ENCODE measurements around the gene TMEM25. TPM values are rescaled to one million over a fixed set of nuclear protein-coding genes. Genes with fewer than 3 reads are reported as not detected.

TMEM25 gene
- total RNA-seq, 1 donor from 2014 or later = 47.9 TPM

DNA sequence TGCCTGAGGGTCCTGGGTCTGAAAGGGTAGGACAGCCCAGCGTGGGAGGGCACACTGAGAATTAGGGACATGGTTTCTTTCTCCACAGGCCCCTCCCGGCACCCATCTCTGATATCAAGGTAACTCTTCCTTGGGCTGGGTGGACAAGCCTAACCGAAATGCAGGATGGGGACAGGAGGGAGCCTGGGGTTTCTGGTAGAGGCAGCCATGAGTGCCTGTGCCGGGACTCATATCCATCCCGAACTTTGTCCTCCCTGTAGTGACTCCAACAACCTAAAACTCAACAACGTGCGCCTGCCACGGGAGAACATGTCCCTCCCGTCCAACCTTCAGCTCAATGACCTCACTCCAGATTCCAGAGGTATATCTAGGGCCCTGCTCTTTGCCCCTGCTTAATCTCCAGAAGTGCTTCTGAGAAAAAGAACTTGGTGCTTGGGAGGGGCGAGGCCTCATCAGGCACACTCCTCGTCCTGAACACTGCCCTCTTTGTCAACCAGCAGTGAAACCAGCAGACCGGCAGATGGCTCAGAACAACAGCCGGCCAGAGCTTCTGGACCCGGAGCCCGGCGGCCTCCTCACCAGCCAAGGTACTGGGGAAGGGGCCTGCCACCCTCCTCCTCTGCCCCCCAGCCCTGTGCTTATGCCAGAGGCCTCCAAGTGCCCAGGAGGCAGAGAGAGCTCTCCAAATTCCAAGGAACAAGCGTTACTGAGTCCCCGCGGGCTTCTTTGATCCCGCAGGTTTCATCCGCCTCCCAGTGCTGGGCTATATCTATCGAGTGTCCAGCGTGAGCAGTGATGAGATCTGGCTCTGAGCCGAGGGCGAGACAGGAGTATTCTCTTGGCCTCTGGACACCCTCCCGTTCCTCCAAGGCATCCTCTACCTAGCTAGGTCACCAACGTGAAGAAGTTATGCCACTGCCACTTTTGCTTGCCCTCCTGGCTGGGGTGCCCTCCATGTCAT lies 3.1 kb downstream of the TMEM25 start:
- TF ChIP-seq, protein P1, sequence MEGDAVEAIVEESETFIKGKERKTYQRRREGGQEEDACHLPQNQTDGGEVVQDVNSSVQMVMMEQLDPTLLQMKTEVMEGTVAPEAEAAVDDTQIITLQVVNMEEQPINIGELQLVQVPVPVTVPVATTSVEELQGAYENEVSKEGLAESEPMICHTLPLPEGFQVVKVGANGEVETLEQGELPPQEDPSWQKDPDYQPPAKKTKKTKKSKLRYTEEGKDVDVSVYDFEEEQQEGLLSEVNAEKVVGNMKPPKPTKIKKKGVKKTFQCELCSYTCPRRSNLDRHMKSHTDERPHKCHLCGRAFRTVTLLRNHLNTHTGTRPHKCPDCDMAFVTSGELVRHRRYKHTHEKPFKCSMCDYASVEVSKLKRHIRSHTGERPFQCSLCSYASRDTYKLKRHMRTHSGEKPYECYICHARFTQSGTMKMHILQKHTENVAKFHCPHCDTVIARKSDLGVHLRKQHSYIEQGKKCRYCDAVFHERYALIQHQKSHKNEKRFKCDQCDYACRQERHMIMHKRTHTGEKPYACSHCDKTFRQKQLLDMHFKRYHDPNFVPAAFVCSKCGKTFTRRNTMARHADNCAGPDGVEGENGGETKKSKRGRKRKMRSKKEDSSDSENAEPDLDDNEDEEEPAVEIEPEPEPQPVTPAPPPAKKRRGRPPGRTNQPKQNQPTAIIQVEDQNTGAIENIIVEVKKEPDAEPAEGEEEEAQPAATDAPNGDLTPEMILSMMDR (IDR thresholded peaks at IDR 0.05; ENCODE audit: insufficient read depth, low read length, poor library complexity, severe bottlenecking) = no peak

DNA sequence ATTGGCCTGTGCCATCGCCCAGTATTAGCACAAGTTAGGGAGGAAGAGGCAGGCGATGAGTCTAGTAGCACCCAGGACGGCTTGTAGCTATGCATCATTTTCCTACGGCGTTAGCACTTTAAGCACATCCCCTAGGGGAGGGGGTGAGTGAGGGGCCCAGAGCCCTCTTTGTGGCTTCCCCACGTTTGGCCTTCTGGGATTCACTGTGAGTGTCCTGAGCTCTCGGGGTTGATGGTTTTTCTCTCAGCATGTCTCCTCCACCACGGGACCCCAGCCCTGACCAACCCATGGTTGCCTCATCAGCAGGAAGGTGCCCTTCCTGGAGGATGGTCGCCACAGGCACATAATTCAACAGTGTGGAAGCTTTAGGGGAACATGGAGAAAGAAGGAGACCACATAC lies 4.3 kb downstream of the TMEM25 start:
- H3K27me3 ChIP-seq (ENCODE audit: control insufficient read depth, insufficient read depth, low read length) = no peaks in the 10 kb centered on the region
- DNase-seq (ENCODE audit: low read depth) = no peak
- H3K36me3 ChIP-seq (ENCODE audit: control insufficient read depth, insufficient read depth, low read length) = no peaks in the 10 kb centered on the region
- no peak overlapping the region for H3K4me3 ChIP-seq (ENCODE audit: low read depth, low read length)
- TF ChIP-seq, protein P1 (IDR thresholded peaks at IDR 0.05; ENCODE audit: insufficient read depth, low read length, poor library complexity, severe bottlenecking) = no peak

More for the DNA sequence above, 3.1 kb downstream of the TMEM25 start:
- Histone ChIP-seq H3K4me3 (ENCODE audit: low read depth, low read length) (no peak overlapping the region), H3K36me3 (ENCODE audit: control insufficient read depth, insufficient read depth, low read length) (no peaks in the 10 kb centered on the region), H3K27me3 (ENCODE audit: control insufficient read depth, insufficient read depth, low read length) (no peaks in the 10 kb centered on the region)
- DNase-seq (ENCODE audit: low read depth) = no peak

DNA sequence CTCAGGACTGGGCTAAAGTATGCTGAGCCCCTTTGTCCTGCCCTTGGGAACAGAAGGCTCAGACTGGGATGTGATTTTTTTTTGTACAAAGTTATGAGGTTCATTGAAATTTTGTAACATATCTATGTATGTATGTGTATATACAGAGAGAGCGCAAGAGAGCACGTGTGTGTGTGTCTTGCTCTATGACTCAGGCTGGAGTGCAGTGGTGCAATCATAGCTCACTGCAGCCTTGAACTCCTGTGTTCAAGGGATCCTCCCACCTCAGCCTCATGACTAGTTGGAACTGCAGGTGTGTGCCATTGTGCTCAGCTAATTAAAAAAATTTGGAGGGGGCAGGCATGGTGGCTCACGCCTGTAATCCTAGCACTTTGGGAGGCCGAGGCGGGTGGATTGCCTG lies 5.7 kb downstream of the TMEM25 start:
- TF ChIP-seq, protein P1 (IDR thresholded peaks at IDR 0.05; ENCODE audit: insufficient read depth, low read length, poor library complexity, severe bottlenecking) = no peak
- Histone ChIP-seq H3K36me3 (ENCODE audit: control insufficient read depth, insufficient read depth, low read length) (no peaks in the 10 kb centered on the region), H3K4me3 (ENCODE audit: low read depth, low read length) (no peak overlapping the region), H3K27me3 (ENCODE audit: control insufficient read depth, insufficient read depth, low read length) (no peaks in the 10 kb centered on the region)
- DNase-seq (ENCODE audit: low read depth) = no peak

DNA sequence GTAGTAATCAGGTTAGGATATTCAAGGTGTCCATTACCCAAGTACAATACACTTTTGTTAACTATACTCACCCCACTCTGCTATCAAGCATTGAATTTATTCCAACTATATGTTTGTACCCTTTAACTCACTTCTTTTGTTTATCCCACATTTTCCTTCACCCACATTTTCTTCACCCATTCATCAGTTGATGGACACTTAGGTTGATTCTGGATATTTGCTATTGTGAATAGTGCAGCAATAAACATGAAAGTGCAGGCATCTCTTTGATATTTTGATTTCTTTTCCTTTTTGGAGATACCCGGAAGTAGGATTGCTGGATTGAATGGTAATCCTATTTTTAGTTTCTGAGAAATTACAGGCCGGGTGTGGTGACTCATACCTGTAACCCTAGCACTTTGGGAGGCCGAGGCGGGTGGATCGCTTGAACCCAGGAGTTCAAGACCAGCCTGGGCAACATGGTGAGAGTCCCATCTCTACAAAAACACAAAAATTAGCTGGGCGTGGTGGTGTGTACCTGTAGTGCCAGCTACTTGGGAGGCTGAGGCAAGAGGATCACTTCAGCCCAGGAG lies 6.5 kb downstream of the TMEM25 start:
- DNase-seq (ENCODE audit: low read depth) = no peak
- TF ChIP-seq, protein P1 (IDR thresholded peaks at IDR 0.05; ENCODE audit: insufficient read depth, low read length, poor library complexity, severe bottlenecking) = no peak
- no peaks in the 10 kb centered on the region for H3K27me3 ChIP-seq (ENCODE audit: control insufficient read depth, insufficient read depth, low read length)
- no peak overlapping the region for H3K4me3 ChIP-seq (ENCODE audit: low read depth, low read length)
- H3K36me3 ChIP-seq (ENCODE audit: control insufficient read depth, insufficient read depth, low read length) = no peaks in the 10 kb centered on the region

DNA sequence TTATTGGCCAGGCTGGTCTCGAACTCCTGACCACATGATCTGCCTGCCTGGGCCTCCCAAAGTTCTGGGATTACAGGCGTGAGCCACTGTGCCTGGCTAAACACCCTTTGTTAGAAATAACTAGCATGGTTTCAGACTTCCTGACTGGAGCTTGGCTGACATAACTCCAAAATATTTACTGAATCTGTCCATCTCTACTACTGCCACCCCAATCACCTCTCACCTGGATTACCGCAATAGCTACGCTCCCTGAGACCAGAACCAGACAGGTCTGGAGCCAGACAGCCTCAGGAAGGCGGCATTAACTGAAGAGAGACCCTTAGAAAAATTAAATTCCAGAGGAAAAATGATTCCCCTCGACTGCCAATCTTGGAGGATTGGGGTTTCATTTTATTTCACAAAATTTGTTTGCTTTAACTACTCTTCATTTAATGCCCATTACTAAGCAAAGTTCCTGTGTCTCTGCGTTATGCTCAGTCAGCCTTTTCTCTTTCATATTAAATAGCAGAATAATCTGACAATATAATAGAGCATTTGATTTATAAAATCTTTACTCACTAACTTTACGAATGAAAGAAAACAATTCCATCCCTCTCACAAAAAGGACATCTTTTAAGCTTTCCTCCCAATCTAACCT lies 13.1 kb downstream of the TMEM25 start:
- TF ChIP-seq, protein P1 (IDR thresholded peaks at IDR 0.05; ENCODE audit: insufficient read depth, low read length, poor library complexity, severe bottlenecking) = no peak
- H3K27me3 ChIP-seq (ENCODE audit: control insufficient read depth, insufficient read depth, low read length) = no peaks in the 10 kb centered on the region
- DNase-seq (ENCODE audit: low read depth) = no peak
- H3K36me3 ChIP-seq (ENCODE audit: control insufficient read depth, insufficient read depth, low read length) = no peaks in the 10 kb centered on the region
- H3K4me3 ChIP-seq (ENCODE audit: low read depth, low read length) = no peak overlapping the region
